GM23248 (cell line): ENCODE measurements around the gene FBN3.

Experiments used
- EZH2 ChIP-seq: fragments of 200-600 bp; sonication (generic); IDR thresholded peaks from 2 replicates; pipeline ENCODE4 v1.6.1; 2018; ENCODE audit warnings: antibody characterized with exemption, mild to moderate bottlenecking; ENCODE audit not compliant: insufficient read depth, poor library complexity, severe bottlenecking
- EZH2phosphoT487 ChIP-seq: fragments of 200-600 bp; sonication (generic); IDR thresholded peaks from 2 replicates; pipeline ENCODE4 v1.6.1; 2018; ENCODE audit warnings: antibody characterized with exemption, moderate library complexity, mild to moderate bottlenecking, low read depth; ENCODE audit not compliant: insufficient read depth

GRCh38 chr19:8117991-8118390 lies 31.4 kb downstream of the FBN3 start:
- TF ChIP-seq EZH2 (no peak), EZH2phosphoT487 (no peak)
